GM21390 (cell line): ENCODE measurements around the gene ATP8B3.
"Not testable (repeated sequence)": the region's sequence is repeated elsewhere in the genome, so short reads cannot be mapped to it uniquely, and the experiment has no call there.

ENCODE experiments used
- ATAC-seq: cut with Tn5 transposase; IDR thresholded peaks from one replicate; pipeline ENCODE4 v1.9.1; 2021; ENCODE audit not compliant: unreplicated experiment

Gene ATP8B3

GRCh38 chr19:1773184-1773583 lies 38.9 kb downstream of the ATP8B3 start:
- ATAC-seq: no peak

DNA sequence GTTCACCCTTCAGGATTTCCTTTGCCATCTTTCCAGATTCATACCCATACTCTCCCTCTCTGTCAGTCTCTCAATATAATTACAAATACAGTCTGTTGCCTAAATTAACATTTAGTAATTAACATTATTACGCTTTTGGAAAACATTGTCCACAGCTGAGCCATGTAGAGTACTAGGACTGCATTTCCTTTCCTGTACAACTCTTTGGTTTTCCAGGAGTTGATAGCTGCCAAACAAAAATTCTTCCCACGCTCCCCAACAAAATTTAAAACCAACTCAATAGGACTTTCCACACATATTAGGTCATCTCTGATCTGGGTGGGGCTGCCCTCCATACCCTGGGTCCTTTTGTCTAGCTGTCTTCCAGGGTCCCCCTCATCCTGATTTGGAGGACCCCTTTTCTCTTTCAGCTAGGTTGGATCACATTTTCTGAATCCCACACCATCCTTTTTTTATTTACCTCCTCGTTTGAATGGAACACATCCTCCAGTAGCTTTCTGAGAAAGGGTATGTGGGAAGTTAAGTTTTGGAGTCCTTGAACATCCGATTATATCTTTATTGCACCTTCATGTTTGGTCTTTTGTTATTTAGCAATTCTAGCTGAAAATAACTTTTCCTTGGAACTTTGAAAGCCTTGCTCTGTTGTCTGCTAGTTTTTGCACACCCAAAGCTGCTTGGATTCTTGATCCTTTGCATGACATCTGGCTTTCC lies 41.1 kb downstream of the ATP8B3 start:
- ATAC-seq: no peak

- ATAC-seq: no peak
Measured at GRCh38 chr19:1769645-1769985, 42.5 kb downstream of the ATP8B3 start.

DNA sequence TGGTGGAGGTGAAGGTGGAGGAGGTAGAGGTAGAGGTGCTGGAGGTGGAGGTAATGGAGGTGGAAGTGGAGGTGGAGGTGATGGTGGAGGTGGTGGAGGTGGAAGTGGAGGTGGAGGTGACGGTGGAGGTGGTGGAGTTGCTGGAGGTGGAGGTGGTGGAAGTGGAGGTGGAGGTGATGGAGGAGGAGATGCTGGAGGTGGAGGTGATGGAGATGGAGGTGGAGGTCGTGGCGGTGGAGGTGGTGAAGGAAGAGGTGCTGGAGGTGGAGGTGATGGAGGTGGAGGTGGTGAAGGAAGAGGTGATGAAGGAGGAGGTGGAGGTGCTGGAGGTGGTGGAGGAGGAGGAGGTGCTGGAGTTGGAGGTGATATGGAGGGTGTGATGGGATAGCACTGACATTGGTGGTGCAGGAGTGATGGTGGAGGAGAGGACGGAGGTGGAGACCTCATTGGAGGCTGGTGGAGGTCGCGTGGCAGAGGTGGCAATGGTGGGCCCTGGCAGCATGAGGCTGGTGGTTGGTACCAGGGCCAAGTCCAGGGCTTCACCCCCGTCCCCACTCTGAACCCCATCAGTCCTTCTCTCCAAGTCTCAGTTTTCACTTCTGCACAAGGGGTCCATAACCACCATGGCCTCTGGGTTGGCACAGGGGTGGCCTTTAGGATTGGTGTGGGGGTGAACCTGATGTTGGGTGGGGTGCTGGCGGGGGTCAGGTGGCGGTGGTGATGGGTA lies 43.0 kb downstream of the ATP8B3 start:
- ATAC-seq: no peak

GRCh38 chr19:1768248-1768647 lies 43.8 kb downstream of the ATP8B3 start:
- ATAC-seq: no peak

- no peak for ATAC-seq
Measured at GRCh38 chr19:1767464-1767933, 44.6 kb downstream of the ATP8B3 start.

DNA sequence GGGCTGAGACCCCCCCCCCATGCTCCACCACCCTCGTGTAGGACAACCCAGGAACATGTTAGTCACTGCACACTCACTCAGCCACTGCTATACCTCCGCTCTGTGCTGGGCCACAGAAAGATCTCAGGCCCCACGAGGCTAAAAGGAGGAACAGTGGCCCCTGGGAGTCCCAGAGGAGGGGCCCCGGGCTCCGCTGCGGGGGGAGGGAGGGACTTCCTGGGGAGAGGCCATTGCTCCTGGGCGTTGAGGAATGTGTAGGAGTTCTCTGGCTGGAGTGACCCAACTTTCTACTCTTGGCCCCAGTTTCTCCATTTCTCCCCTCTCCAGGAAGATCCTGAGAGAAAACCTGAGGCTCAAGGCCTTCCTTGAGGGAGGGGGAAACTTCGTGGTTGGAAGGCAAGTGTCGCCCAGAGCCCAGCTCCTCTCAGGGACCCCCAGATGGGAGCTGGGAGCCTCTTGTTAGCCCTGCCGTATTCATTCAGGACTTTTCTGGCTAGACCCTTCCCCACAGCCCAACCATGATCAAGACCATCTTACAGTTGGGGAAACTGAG lies 45.2 kb downstream of the ATP8B3 start:
- ATAC-seq: no peak

- ATAC-seq: no peak
Measured at GRCh38 chr19:1765904-1766799, 45.9 kb downstream of the ATP8B3 start.

DNA sequence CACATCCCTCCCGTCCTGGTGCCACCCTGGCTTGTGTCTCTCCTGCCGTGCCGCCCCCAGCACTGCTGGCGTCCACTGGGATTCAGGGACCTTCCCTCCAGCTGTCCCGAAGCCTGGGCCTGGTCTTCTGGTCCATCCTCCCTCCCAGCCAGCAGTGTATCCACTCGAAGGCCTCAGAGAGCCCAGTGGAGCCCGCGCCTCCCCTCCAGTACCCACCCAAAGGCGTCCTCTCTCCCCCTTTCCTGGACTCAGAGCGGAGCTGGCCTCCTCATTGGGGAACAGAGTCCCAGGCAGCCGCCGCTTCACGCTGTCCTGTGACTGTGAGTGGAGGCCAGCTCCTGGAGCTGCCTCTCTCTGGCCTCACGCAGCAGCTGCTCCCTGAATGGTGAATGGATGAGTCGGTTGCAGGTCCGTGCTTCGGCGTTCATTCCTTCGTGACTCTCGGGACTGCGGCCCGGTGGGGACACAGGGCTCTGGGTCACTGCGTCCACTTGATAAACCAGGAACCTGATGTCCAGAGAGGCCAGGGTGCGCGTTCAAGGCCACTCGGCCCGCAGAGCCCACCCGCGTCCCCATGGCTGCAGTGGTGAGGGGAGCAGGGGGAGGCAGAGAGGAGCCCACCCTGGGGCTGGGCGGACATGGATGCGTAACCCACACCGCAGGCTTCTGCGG lies 46.7 kb downstream of the ATP8B3 start:
- ATAC-seq: no peak

GRCh38 chr19:1764729-1765128 lies 47.3 kb downstream of the ATP8B3 start:
- ATAC-seq: no peak

DNA sequence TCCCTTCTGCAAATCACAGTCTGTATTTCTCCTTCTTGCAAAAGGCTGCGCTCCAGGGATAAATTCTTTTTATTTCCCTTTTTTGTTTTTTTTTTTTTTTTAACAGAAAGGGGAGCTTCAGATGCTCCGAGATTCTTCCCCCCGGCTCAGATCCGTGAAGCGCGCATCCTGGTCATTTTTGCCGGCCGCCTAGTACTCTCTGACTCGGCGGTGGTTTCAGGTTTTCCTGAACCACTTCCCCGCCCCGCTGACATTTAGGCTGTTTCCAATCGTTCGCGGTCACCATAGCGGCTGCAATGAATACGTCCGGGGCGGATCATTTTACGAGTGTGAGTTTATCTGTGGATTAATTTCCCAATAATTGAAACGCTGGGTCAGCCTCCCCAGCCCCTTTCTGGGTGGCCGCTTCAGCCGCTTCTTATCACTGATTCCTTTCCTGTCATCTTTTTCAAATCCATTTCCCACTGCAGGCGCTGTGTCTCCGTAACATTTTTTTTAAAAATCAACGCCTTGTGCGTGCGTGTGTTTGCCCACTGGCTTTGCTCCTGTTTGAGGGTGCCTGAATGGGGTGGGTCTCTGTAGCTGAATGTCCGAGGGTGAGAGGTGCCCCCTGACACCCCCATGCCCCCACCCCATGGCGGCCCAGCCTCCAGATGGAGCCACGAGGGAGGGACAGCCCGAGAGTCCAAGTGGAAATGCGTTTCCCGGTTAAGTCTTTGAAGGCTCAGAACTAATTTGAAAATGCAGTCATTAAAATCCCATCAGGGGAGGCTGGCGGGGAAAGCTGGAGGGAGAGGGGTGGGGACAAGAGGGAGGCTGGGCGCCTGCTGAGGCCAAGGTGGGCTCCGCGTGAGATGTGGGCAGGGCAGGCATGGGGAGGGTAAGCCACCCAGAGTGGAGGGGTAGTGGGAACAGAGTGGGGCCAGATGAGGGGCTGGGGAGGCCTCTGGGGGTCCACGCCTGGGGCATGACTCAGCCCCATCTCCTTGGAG lies 48.1 kb downstream of the ATP8B3 start:
- ATAC-seq: no peak

- ATAC-seq: no peak
Measured at GRCh38 chr19:1762243-1763117, 49.6 kb downstream of the ATP8B3 start.

DNA sequence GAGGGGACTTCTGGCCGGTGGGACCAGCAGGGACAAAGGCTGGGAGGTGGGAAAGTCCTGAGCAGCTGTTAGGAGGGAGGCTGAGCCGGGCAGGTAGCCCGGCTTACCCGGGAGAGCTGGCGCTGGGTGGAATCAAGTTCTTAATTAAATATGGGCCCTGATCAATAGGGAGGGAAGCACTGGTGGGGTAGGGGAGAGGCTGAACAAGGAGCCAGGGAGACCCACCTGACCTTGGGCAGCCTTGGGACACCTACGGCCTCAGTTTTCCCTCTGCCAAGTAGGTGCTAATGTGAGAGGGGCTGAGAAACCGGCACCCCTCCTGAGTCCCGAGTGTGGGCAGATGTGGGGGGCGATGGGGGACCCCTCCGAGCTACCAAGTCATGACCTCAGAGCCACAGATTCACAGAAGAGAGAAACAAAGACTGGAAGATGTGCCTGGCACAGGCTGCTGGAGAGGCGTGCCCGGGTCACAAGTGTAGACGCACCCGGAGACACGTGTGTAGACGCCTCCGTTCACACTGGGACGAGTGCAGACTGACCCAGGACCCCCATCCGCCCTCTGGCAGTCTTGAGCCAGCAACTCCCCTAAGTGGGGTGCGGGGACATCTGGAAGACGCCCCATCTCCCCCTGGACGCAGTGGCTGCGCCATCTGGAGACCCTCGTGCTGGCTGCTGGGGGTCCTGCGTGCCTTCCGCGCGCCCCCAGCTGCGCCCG lies 50.4 kb downstream of the ATP8B3 start:
- ATAC-seq: no peak

DNA sequence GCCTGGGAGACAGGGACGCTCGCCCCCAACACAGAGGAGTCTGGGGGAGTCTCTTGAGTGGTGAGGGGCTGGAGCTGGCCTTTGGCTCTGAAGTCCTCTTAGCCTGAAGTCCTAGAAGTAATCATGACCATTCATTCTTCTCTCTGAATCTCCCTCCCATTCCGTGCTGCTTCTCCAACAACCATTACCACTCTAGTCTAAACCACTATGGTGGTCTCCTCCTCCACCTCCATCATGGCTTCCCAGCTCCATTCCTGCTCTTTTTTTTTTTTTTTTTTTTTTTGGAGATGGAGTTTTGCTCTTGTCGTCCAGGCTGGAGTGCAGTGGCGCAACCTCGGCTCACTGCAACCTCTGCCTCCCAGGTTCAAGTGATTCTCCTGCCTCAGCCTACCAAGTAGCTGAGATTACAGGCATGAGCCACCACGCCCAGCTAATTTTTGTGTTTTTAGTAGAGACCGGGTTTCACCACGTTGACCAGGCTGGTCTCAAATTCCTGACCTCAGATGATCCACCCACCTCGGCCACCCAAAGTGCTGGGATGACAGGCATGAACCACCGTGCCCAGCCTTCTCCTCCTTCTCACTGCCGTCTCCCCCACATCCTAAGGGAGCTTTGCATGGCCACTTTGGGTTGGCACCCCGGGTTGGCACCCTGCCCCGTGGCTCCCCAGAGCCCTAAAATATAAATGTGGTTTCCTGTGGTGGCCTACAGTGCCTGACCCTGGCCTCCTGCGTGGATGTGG lies 51.1 kb downstream of the ATP8B3 start:
- not testable (repeated sequence) for ATAC-seq

DNA sequence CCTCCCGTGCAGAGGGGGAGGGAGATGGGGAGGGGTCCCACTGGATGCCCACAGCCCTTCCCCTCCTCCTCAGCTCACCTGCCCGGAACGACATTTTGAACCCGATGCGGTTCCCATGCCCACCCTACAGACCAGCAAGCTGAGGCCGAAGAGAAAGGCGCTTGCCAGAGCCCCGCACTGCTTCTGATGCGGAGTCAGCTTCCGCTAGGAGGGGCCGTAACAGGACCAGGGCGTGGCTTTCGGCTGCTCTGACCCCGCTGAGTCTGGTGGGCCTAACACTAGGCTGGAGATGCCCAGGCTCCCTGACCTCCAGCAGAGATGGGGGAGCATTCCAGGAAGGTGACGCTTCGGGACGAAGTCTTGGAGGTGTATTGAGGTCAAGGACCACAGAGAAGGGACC lies 52.1 kb downstream of the ATP8B3 start:
- ATAC-seq: no peak

GRCh38 chr19:1758959-1759903 lies 52.8 kb downstream of the ATP8B3 start:
- ATAC-seq: no peak
